Measurements from ENCODE around the gene RINL.
"Not testable (repeated sequence)": the region's sequence is repeated elsewhere in the genome, so short reads cannot be mapped to it uniquely, and the experiment has no call there.

The RINL gene

GRCh38 chr19:38861368-38861767, 16.7 kb downstream of the RINL start:
- Histone ChIP-seq H3K9me3 (ENCODE audit: control insufficient read depth, low read length) (no peaks in the 10 kb centered on the region), H3K4me2 (ENCODE audit: low read length) (no peak overlapping the region), H3K27ac (no peak overlapping the region), H3K36me3 (ENCODE audit: control insufficient read depth, insufficient read depth, low read length) (no peaks in the 10 kb centered on the region), H2AFZ (no peak overlapping the region), H3K4me1 (no peaks in the 10 kb centered on the region), H3K4me3 (ENCODE audit: low read depth, low read length) (no peak overlapping the region), H3K9ac (no peak overlapping the region), H3K27me3 (ENCODE audit: control insufficient read depth, insufficient read depth, low read length) (no peaks in the 10 kb centered on the region), H3K79me2 (no peaks in the 10 kb centered on the region)
- no peak for TF ChIP-seq CTCF (IDR thresholded peaks at IDR 0.05)

DNA sequence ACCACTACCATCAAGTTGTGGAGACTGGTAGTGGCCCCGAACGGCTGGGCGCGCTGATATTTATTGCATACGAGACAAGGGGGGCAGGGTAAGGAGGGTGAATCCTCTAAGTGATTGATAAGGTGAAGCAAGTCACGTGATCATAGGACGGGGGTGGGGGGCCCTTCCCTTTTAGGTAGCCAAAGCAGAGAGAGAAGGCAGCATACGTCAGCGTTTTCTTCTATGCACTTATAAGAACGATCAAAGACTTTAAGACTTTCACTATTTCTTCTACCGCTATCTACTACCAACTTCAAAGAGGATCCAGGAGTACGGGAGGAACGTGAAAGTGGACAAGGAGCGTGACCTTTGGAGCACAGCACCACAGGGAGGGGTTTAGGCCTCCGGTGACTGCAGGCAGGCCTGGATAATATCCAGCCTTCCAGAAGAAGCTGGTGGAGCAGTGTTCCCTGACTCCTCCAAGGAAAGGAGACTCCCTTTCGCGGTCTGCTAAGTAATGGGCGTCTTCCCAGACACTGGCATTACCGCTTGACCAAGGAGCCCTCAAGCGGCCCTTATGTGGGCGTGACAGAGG, 18.4 kb downstream of the RINL start:
- peak overlapping the region; percentile 74 for H2AFZ ChIP-seq
- not testable (repeated sequence) for H3K79me2 ChIP-seq; H3K36me3 ChIP-seq (ENCODE audit: control insufficient read depth, insufficient read depth, low read length); H3K4me1 ChIP-seq; H3K9ac ChIP-seq; H3K4me2 ChIP-seq (ENCODE audit: low read length); H3K4me3 ChIP-seq (ENCODE audit: low read depth, low read length); H3K27me3 ChIP-seq (ENCODE audit: control insufficient read depth, insufficient read depth, low read length); H3K9me3 ChIP-seq (ENCODE audit: control insufficient read depth, low read length)
- peak overlapping the region; percentile 11 for H3K27ac ChIP-seq

DNA sequence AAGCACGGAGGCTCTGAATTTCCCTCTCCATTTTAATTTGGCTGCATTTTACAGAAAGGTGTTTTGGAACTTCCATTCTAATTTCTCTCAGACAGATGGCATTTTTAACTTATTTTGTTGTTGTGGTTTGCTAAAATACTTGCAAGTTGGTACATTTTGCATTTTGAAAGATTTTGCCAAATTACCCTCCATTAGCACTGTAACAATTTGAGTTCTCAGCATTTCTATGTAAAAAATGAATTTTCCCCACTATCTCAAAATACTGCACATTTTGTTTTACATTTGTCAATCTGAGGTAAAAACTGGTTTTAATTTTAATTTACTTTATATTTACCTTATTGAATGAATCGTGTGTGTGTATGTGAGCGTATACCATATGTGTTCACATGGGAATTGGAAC, 21.3 kb downstream of the RINL start:
- Histone ChIP-seq H2AFZ (no peak overlapping the region), H3K4me1 (no peaks in the 10 kb centered on the region), H3K27me3 (ENCODE audit: control insufficient read depth, insufficient read depth, low read length) (no peaks in the 10 kb centered on the region), H3K9me3 (ENCODE audit: control insufficient read depth, low read length) (no peaks in the 10 kb centered on the region), H3K9ac (no peak overlapping the region), H3K27ac (no peak overlapping the region), H3K36me3 (ENCODE audit: control insufficient read depth, insufficient read depth, low read length) (no peaks in the 10 kb centered on the region), H3K79me2 (no peaks in the 10 kb centered on the region), H3K4me3 (ENCODE audit: low read depth, low read length) (no peak overlapping the region), H3K4me2 (ENCODE audit: low read length) (no peak overlapping the region)
- TF ChIP-seq CTCF (IDR thresholded peaks at IDR 0.05), result no peak

DNA sequence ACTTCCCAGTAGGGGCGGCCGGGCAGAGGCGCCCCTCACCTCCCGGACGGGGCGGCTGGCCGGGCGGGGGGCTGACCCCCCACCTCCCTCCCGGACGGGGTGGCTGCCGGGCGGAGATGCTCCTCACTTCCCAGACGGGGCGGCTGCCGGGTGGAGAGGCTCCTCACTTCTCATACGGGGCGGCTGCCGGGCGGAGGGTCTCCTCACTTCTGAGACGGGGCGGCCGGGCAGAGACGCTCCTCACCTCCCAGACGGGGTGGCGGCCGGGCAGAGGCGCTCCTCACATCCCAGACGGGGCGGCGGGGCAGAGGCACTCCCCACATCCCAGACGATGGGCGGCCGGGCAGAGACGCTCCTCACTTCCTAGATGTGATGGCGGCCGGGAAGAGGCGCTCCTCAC, 22.3 kb downstream of the RINL start:
- H3K4me1 ChIP-seq; H3K9ac ChIP-seq; H3K4me3 ChIP-seq (ENCODE audit: low read depth, low read length): not testable (repeated sequence)

DNA sequence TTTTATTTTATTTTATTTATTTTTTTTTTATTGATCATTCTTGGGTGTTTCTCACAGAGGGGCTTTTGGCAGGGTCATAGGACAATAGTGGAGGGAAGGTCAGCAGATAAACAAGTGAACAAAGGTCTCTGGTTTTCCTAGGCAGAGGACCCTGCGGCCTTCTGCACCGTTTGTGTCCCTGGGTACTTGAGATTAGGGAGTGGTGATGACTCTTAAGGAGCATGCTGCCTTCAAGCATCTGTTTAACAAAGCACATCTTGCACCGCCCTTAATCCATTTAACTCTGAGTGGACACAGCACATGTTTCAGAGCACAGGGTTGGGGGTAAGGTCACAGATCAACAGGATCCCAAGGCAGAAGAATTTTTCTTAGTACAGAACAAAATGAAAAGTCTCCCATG, 23.1 kb downstream of the RINL start:
- H2AFZ ChIP-seq; H3K27ac ChIP-seq; H3K9ac ChIP-seq; H3K27me3 ChIP-seq (ENCODE audit: control insufficient read depth, insufficient read depth, low read length); H3K9me3 ChIP-seq (ENCODE audit: control insufficient read depth, low read length); H3K4me2 ChIP-seq (ENCODE audit: low read length); H3K4me3 ChIP-seq (ENCODE audit: low read depth, low read length); H3K36me3 ChIP-seq (ENCODE audit: control insufficient read depth, insufficient read depth, low read length); H3K79me2 ChIP-seq; H3K4me1 ChIP-seq: not testable (repeated sequence)

More for the DNA sequence above, 22.3 kb downstream of the RINL start:
- H3K79me2 ChIP-seq; H3K9me3 ChIP-seq (ENCODE audit: control insufficient read depth, low read length); H2AFZ ChIP-seq; H3K27me3 ChIP-seq (ENCODE audit: control insufficient read depth, insufficient read depth, low read length); H3K4me2 ChIP-seq (ENCODE audit: low read length); H3K27ac ChIP-seq; H3K36me3 ChIP-seq (ENCODE audit: control insufficient read depth, insufficient read depth, low read length): not testable (repeated sequence)

DNA sequence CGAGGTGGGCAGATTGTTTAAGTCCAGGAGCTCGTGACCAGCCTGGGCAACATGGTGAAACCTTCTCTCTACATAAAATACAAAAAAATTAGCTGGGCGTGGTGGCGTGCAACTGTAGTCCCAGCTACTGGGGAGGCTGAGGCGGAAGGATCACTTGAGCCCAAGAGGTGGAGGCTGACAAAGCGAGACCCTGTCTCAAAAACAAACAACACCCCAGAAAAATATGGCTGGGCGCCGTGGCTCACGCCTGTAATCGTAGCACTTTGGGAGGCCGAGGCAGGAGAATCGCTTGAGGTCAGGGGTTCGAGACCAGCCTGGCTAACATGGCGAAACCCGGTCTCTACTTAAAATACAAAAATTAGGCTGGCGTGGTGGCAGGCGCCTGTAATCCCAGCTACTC, 24.9 kb downstream of the RINL start:
- no peak overlapping the region for H2AFZ ChIP-seq
- peaks cover 9% of the 10 kb centered on the region for H3K4me1 ChIP-seq
- no peak overlapping the region for H3K27ac ChIP-seq
- H3K4me2 ChIP-seq (ENCODE audit: low read length), result no peak overlapping the region
- no peaks in the 10 kb centered on the region for H3K36me3 ChIP-seq (ENCODE audit: control insufficient read depth, insufficient read depth, low read length)
- H3K9ac ChIP-seq, result no peak overlapping the region
- no peak for TF ChIP-seq CTCF (IDR thresholded peaks at IDR 0.05)
- H3K4me3 ChIP-seq (ENCODE audit: low read depth, low read length), result no peak overlapping the region
- H3K27me3 ChIP-seq (ENCODE audit: control insufficient read depth, insufficient read depth, low read length), result no peaks in the 10 kb centered on the region
- H3K9me3 ChIP-seq (ENCODE audit: control insufficient read depth, low read length), result no peaks in the 10 kb centered on the region
- peaks cover 10% of the 10 kb centered on the region for H3K79me2 ChIP-seq

Data from parathyroid adenoma (tissue), 2 donors.